Measurements from ENCODE around the gene TRAPPC14. TPM values are rescaled to one million over a fixed set of nuclear protein-coding genes. Genes with fewer than 3 reads are reported as not detected.
"Not testable (repeated sequence)": the region's sequence is repeated elsewhere in the genome, so short reads cannot be mapped to it uniquely, and the experiment has no call there.

Gene TRAPPC14
- polyA plus RNA-seq, 3 donors = 7.5 to 14.5 (median 11.8) TPM

GRCh38 chr7:100132697-100133151 lies 25.8 kb downstream of the TRAPPC14 start:
- 19 to 29% (median 24%) methylated on average over 3 of the region's 3 CpGs for WGBS, 3 donors
- no peak overlapping the region for H3K27ac ChIP-seq (ENCODE audit: low read depth, low read length)

DNA sequence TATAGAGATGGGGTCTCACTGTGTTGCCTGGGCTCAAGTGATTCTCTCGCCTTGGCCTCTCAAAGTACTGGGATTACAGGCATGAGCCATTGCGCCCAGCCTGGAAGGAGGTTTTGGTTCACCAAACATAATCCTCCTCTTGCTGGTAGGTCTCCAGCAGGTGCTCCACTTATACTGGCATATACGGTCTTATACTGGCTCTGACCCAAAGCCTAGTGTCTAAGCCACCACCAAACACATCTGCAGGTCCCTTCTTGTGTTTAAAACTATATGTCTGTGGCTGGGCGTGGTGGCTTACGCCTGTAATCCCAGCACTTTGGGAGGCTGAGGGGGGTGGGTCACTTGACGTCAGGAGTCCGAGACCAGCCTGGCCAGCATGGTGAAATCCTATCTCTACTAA lies 26.4 kb downstream of the TRAPPC14 start:
- WGBS, 3 donors = 59 to 66% (median 65%) methylated on average over 7 of the region's 7 CpGs
- H3K27ac ChIP-seq (ENCODE audit: low read depth, low read length) = no peak overlapping the region

DNA sequence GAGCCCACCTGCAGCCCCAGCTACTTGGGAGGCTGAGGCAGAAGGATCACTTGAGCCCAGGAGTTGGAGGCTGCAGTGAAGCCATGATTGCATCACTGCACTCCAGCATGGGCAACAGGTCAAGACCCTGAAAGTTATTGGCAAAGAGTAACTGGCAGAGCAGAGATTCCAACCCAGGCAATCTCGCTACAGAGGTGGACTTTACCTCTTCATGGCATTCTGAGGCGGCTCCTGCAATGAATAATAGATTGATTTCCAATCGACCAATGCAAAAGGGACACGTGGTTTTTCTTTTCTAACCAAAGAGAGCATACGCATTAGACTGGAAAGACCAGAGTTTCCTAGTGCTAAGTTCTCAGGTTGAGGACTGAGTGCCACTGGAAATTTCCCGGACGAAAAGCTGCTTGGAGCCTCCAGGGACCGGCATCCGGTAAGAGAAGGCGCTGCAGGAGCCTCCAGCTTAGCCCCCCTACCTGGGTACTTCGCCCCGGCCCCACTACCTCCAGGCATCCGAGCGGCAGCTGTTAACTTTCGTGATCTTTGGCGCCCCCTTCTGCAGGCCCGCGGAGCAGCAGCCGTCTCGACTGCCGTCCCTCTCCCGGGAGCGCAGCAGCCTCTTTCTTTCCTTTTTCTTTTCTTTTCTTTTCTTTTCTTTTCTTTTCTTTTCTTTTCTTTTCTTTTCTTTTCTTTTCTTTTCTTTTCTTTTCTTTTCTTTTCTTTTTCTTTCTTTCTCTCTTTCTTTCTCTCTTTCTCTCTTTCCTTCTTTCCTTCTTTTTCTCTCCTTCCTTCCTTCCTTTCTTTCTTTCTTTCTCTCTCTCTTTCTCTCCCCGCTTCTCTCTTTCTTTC lies 27.7 kb downstream of the TRAPPC14 start:
- 6 to 12% (median 12%) methylated on average over 24 of the region's 24 CpGs for WGBS, 3 donors
- H3K27ac ChIP-seq (ENCODE audit: low read depth, low read length) = no peak overlapping the region

GRCh38 chr7:100130220-100130607 lies 28.3 kb downstream of the TRAPPC14 start:
- not testable (repeated sequence) for H3K27ac ChIP-seq (ENCODE audit: low read depth, low read length)
- WGBS, 3 donors = 94 to 100% (median 95%) methylated on average over 1 of the region's 1 CpG

DNA sequence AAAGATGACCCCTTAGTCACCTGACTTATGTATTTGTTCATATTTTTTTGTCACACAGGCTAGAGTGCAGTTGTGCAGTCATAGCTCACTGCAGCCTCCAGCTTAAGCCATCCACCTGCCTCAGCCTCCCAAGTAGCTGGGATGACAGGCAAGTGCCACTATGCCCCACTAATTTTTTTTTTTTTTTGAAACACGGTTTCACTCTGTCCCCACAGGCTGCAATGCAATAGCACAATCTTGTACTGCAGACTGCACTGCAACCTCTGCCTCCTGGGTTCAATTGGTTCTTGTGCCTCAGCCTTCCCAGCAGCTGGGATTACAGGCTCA lies 29.9 kb downstream of the TRAPPC14 start:
- WGBS, 3 donors = 38 to 78% (median 55%) methylated on average over 1 of the region's 1 CpG
- H3K27ac ChIP-seq (ENCODE audit: low read depth, low read length) = no peak overlapping the region

- WGBS, 3 donors = 3 to 5% (median 4%) methylated on average over 33 to 37 of the region's 37 CpGs
- H3K27ac ChIP-seq (ENCODE audit: low read depth, low read length) = no peak overlapping the region
Measured at GRCh38 chr7:100127866-100128636, 30.5 kb downstream of the TRAPPC14 start.

DNA sequence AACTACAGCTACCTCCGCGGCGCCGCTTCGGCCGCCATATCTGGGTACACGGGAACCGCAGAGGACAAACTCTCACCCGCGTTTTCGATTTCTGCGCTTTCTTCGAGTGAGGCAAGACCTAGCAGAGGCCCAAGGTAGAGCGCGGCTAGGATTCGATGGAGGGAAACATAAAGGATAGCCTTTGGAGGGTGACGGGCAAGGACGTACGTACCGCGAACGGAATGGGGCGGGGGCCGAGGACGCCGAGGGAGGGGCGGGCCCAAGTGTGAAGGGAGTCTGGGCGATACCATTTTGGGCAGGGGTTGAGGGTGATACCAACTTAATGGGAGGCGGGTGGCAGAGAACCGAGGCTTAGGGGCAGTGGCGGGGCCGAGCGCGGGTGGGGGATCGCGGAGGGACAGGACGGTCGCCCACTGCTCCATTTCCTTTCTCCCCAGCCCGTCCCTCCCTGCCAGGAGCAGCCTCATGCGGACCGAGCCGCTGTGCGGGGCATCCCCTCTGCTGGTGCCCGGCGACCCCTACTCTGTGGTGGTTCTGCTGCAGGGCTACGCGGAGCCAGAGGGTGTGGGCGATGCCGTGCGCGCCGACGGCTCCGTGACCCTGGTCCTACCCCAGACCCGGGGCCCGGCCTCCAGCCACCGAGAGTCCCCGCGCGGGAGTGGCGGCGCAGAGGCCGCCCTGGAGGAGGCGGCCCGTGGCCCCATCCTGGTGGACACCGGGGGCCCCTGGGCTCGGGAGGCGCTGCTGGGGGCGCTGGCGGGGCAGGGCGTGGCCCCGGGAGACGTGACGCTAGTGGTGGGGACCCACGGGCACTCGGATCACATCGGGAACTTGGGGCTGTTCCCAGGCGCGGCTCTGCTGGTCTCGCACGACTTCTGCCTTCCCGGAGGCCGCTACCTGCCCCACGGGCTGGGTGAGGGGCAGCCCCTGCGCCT lies 31.3 kb downstream of the TRAPPC14 start, which contains the start of gene MBLAC1:
TSS of gene MBLAC1 (plus strand) at position 37 of the 935 bp plus-strand sequence. CDS start at position 466, 429 bp downstream.
- 0 to 1% (median 0%) methylated on average over 81 to 85 of the region's 85 CpGs for WGBS, 3 donors
- peak within 1 kb of the TSS; percentile 68 for H3K27ac ChIP-seq (ENCODE audit: low read depth, low read length)

- 10 to 17% (median 10%) methylated on average over 28 to 29 of the region's 29 CpGs for WGBS, 3 donors
Measured at GRCh38 chr7:100126239-100126930, 32.1 kb downstream of the TRAPPC14 start.

DNA sequence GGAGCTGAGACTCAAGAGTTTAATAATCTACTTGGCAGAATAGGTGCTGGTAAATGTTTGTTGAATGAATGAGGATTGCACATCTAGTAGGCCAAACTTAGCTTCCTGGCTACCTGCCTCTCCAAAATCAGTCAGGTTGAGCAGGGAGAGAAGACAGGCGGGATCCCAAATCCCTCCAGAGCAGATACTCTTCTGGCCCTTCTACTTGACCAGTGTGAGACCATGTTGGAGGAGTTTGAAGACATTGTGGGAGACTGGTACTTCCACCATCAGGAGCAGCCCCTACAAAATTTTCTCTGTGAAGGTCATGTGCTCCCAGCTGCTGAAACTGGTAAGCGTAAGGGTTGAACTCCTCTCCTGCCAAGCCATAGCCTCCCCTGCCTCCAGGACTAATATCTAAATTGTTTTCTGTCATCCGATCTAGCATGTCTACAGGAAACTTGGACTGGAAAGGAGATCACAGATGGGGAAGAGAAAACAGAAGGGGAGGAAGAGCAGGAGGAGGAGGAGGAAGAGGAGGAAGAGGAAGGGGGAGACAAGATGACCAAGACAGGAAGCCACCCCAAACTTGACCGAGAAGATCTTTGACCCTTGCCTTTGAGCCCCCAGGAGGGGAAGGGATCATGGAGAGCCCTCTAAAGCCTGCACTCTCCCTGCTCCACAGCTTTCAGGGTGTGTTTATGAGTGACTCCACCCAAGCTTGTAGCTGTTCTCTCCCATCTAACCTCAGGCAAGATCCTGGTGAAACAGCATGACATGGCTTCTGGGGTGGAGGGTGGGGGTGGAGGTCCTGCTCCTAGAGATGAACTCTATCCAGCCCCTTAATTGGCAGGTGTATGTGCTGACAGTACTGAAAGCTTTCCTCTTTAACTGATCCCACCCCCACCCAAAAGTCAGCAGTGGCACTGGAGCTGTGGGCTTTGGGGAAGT lies 34.0 kb downstream of the TRAPPC14 start:
- H3K27ac ChIP-seq (ENCODE audit: low read depth, low read length) = no peak overlapping the region

More at GRCh38 chr7:100126239-100126930, 32.1 kb downstream of the TRAPPC14 start:
- H3K27ac ChIP-seq (ENCODE audit: low read depth, low read length) = peak overlapping the region; percentile 68

DNA sequence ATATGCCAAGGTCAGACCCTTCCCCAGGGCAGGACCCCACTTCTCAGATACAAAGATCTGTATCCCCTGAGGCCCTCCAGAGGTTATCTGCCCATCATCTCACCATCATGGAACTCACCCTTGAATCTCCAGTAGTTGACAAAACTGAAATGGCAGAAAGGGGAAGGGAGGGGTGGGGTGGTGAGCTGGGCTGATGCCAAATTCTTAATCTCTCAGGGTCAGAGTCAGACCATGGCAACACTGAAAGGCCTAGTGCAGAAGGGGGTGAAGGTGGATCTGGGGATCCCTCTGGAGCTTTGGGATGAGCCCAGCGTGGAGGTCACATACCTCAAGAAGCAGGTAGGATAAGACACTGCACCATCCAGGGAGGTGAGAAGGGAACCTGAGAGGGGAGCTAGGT lies 36.0 kb downstream of the TRAPPC14 start:
- 90 to 93% (median 93%) methylated on average over 1 of the region's 1 CpG for WGBS, 3 donors
- H3K27ac ChIP-seq (ENCODE audit: low read depth, low read length) = no peak overlapping the region

More for the DNA sequence above, 34.0 kb downstream of the TRAPPC14 start:
- WGBS, 3 donors = 60 to 85% (median 70%) methylated on average over 4 of the region's 4 CpGs

DNA sequence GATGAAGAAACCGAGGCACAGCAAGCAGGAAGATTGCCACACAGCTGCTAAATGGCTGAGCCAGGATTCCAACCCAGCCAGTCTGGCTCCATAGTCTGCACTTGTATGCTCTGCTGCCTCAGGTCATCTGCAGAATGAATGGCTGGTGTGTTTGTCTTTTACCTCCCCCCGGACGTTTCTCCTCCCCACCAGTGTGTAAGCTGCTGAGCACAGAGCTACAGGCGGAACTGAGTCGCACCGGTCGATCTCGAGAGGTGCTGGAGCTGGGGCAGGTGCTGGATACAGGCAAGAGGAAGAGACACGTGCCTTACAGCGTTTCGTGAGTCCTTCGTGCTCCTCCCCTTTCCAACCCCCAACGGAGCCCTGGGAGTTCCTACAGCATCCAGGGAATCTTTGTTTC lies 36.5 kb downstream of the TRAPPC14 start:
- 47 to 84% (median 75%) methylated on average over 13 of the region's 13 CpGs for WGBS, 3 donors

GRCh38 chr7:100120733-100121036 lies 37.8 kb downstream of the TRAPPC14 start:
- WGBS, 3 donors = 31 to 45% (median 41%) methylated on average over 1 of the region's 1 CpG
- H3K27ac ChIP-seq (ENCODE audit: low read depth, low read length) = no peak overlapping the region

More for the DNA sequence above, 36.5 kb downstream of the TRAPPC14 start:
- no peak overlapping the region for H3K27ac ChIP-seq (ENCODE audit: low read depth, low read length)

- no peak overlapping the region for H3K27ac ChIP-seq (ENCODE audit: low read depth, low read length)
- WGBS, 3 donors = 21 to 26% (median 23%) methylated on average over 19 of the region's 19 CpGs
Measured at GRCh38 chr7:100119970-100120732, 38.4 kb downstream of the TRAPPC14 start.

- H3K27ac ChIP-seq (ENCODE audit: low read depth, low read length) = no peak within 1 kb of the TSS
- WGBS, 3 donors = 0 to 1% (median 0%) methylated on average over 49 of the region's 49 CpGs
Measured at GRCh38 chr7:100119072-100119969, 39.2 kb downstream of the TRAPPC14 start, which contains the start of the genes CNPY4 and TAF6. Gene CNPY4 (plus strand): TSS chr7:100119634. CDS start chr7:100119745, 111 bp downstream. Gene TAF6 (minus strand): TSS chr7:100119358. CDS start chr7:100114209, 5,149 bp downstream.

All from adipose tissue (tissue), 3 donors.